ENCODE data around the gene STOML3. TPM values are rescaled to one million over a fixed set of nuclear protein-coding genes. Genes with fewer than 3 reads are reported as not detected.

Gene STOML3
- total RNA-seq, 1 donor from 2014 or later: not detected

Other genes with a start within 250 kb of the STOML3 start
- gene PROSER1, start 47.3 kb upstream of the STOML3 start, total RNA-seq: 5.9 and 11.3 TPM in 2 replicates
- gene NHLRC3, start 47.6 kb upstream of the STOML3 start, total RNA-seq: 5.9 and 10.1 TPM in 2 replicates